AG04450 (cell line): Measurements from ENCODE around the gene ZBTB32. TPM values are rescaled to one million over a fixed set of nuclear protein-coding genes. Genes with fewer than 3 reads are reported as not detected.

Experiments
- CTCF ChIA-PET: fragments of 300-600, 350-600 bp; formaldehyde crosslinking; extraction: SDS; loops from one replicate; lab custom pipeline; 2022; ENCODE audit warnings: antibody characterized with exemption, inconsistent platforms; lab: Charles Lee
- POLR2A ChIA-PET: fragments of 350-600 bp; formaldehyde crosslinking; extraction: SDS; loops from one replicate; lab custom pipeline; 2021; ENCODE audit warnings: antibody characterized with exemption, inconsistent platforms; lab: Yijun Ruan, JAX
- DNase-seq: peaks from one replicate; pipeline ENCODE4 v3.0.0-alpha.2; 2011; ENCODE audit warnings: low read depth, low spot score
- H3K27ac ChIP-seq: one replicate; pipeline ENCODE4 v1.5.1; 2012; ENCODE audit warnings: low read depth, low read length, control low read depth
- H3K27me3 ChIP-seq: one replicate; pipeline ENCODE4 v1.6.0; 2012; ENCODE audit warnings: low read length; ENCODE audit not compliant: control insufficient read depth, insufficient read depth
- H3K4me3 ChIP-seq: 2 replicates; pipeline ENCODE4 v1.5.1; 2011; ENCODE audit warnings: mild to moderate bottlenecking, low read depth, low read length, control low read depth
- H3K9me3 ChIP-seq: 2 replicates; pipeline ENCODE4 v1.5.1; 2012; ENCODE audit warnings: low read length; ENCODE audit not compliant: control insufficient read depth, insufficient read depth
- CTCF ChIP-seq: IDR thresholded peaks from 2 replicates; pipeline ENCODE4 v1.5.1; 2011; ENCODE audit warnings: low read depth, low read length, control low read depth, inconsistent platforms
- polyA plus RNA-seq: library from polyadenylated mRNA; depleted of rRNA; stranded (reverse); fragments of >200 nt; gene quantifications from 2 replicates; pipeline ENCODE4 v1.2.3, GENCODE V29; 2011

The ZBTB32 gene
- polyA plus RNA-seq, 1 experiment: not detected

- CTCF ChIA-PET: interaction anchor here (1.0 kb wide), 1 partner anchor 8 kb away, joined by 3 read pairs; the partner anchor contains the start of gene LIN37
- Histone ChIP-seq H3K4me3 (peak within 1 kb of the TSS; percentile 66), H3K9me3 (no peaks in the 10 kb centered on the region), H3K27me3 (no peaks in the 10 kb centered on the region), H3K27ac (peak within 1 kb of the TSS; percentile 99)
- POLR2A ChIA-PET: interaction anchor here (0.6 to 2.4 kb wide), 5 partner anchors 8 to 238 kb away, joined by 3 to 20 read pairs (median 10); partner anchors contain the start of genes LIN37, PSENEN and U2AF1L4
- no peak for DNase-seq
- no peak for TF ChIP-seq CTCF
These were observed 52.2 kb downstream of the ZBTB32 start, which contains the start of gene HSPB6 for GRCh38 chr19:35756377-35757230. Gene HSPB6, minus strand, starts transcription at chr19:35757029. Its CDS starts 21 bp downstream, at chr19:35757008.

- ChIA-PET CTCF (interaction anchor here (1.0 kb wide), 1 partner anchor 9 kb away, joined by 3 read pairs; the partner anchor contains the start of gene LIN37), POLR2A (interaction anchor here (0.6 to 2.4 kb wide), 5 partner anchors 8 to 17 kb away, joined by 3 to 20 read pairs (median 10); partner anchors contain the start of genes LIN37, PSENEN and U2AF1L4)
- peak; percentile 85 for DNase-seq
- Histone ChIP-seq H3K9me3 (no peaks in the 10 kb centered on the region), H3K27ac (peak overlapping the region; percentile 99), H3K4me3 (peak overlapping the region; percentile 66), H3K27me3 (no peaks in the 10 kb centered on the region)
- TF ChIP-seq CTCF: no peak
These were observed 52.9 kb downstream of the ZBTB32 start for GRCh38 chr19:35757231-35757748.

GRCh38 chr19:35757749-35758608 is 53.6 kb downstream of the ZBTB32 start, which contains the start of gene PROSER3:
Gene PROSER3, plus strand, starts transcription at chr19:35758176. Its CDS starts 40 bp downstream, at chr19:35758216.
- peak within 1 kb of the TSS; percentile 100 for H3K4me3 ChIP-seq
- peak within 1 kb of the TSS; percentile 99 for H3K27ac ChIP-seq
- peak; percentile 100 for DNase-seq
- H3K9me3 ChIP-seq: no peaks in the 10 kb centered on the region
- no peak for TF ChIP-seq CTCF
- ChIA-PET CTCF (interaction anchor here (1.0 kb wide), 1 partner anchor 10 kb away, joined by 3 read pairs; the partner anchor contains the start of gene LIN37), POLR2A (interaction anchor here (0.7 to 2.4 kb wide), 4 partner anchors 8 to 18 kb away, joined by 3 to 20 read pairs (median 13); partner anchors contain the start of genes LIN37, PSENEN and U2AF1L4)
- no peaks in the 10 kb centered on the region for H3K27me3 ChIP-seq

- ChIA-PET POLR2A (no interaction called here), CTCF (no interaction called here)
- Histone ChIP-seq H3K27me3 (no peaks in the 10 kb centered on the region), H3K27ac (no peak overlapping the region), H3K9me3 (no peaks in the 10 kb centered on the region), H3K4me3 (no peak overlapping the region)
- no peak for DNase-seq
- TF ChIP-seq CTCF: no peak
These were observed 55.3 kb downstream of the ZBTB32 start for GRCh38 chr19:35759697-35760096.
